ENCODE measurements around the gene BICD2. TPM values are rescaled to one million over a fixed set of nuclear protein-coding genes. Genes with fewer than 3 reads are reported as not detected.

Gene BICD2
- total and polyA plus RNA-seq, 2 of the 13 experiments (the other 11 are each of a cell fraction or from before 2014, with no cell fraction given), result 5.1 to 17.4 TPM

DNA sequence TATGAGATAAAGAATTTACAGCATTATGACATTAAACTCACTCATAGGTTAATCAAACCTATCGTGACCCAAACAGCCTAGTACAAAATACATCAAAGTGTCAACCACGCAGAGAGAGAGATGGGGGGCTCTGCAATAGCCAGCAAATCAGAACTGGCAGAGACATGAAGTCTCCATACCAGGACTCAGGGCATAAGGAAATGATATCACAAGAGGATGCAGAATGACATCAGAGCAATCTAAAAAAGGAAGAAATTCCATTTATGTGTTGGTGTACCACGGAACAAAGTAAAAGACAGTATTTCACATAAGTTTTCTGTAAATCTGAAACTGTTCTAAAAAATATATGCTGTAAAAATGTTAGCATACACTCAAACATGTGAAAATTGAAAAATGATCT is 24.6 kb downstream of the BICD2 start (continued):
- TF ChIP-seq HOXA3 (CRISPR knock-in tag; IDR thresholded peaks at IDR 0.05), result no peak
- no peak for TF ChIP-seq MIER2 (CRISPR knock-in tag; IDR thresholded peaks at IDR 0.05)

DNA sequence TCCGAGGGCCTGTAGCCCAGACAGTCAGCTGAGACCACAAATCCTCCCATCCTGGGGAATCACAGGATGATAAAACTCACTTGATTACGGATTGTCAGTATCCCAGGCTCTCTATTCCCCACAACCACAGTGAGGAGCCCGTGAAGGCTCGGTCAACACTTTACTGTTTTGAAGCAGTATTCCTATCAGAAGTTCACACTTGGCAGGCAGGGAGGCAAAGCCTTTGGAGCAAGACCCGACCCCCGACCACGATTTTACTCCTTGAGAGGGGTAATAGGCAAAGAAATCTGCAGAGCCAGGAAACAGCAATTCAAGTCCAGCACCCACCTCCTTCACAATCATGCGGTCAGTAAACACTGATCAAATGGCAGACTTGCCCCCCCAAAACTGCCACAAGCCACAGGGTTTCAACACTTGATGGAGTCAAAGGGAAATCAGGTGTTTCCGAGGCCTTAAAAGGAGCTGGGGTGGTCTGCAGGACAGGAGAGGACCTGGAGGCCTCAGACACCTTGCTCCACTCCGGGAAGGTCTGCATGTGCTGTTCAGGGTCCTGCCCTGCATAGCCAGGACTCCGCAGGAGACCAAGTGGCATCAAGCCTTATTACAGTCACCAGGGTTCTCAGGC is 25.2 kb downstream of the BICD2 start:
- Histone ChIP-seq H2AFZ (ENCODE audit: low read length) (no peak overlapping the region), H3K4me1 (ENCODE audit: insufficient read depth, low read length) (0 out of 2 replicates have a peak, but pooled peaks cover 11% of the 10 kb centered on the region), H3K9me3 (ENCODE audit: low read length) (no peaks in the 10 kb centered on the region), H3K4me3 (replicated peaks in 1 of 3; ENCODE audit: insufficient read depth in 1 of 3, low read depth in 2 of 3, low read length in 3 of 3) (no peak overlapping the region), H3K27ac (ENCODE audit: extremely low read length, insufficient read depth, low read length) (no peak overlapping the region), H3K4me2 (ENCODE audit: low read depth, low read length) (no peak overlapping the region), H3K9ac (ENCODE audit: insufficient read depth, low read depth, low read length) (no peak overlapping the region), H3K36me3 (replicated peaks in 1 of 2; ENCODE audit: control insufficient read depth in 1 of 2, insufficient read depth in 2 of 2, low read length in 2 of 2) (no peaks in the 10 kb centered on the region), H3K79me2 (ENCODE audit: insufficient read depth, low read length) (peaks cover 60% of the 10 kb centered on the region), H4K20me1 (ENCODE audit: insufficient read depth, low read length) (peaks cover 7% of the 10 kb centered on the region; the same call in 1 of the 2 replicates), H3K27me3 (ENCODE audit: control insufficient read depth in 1 of 2, insufficient read depth in 2 of 2, low read length in 2 of 2) (no peaks in the 10 kb centered on the region)
- intact Hi-C loops (cut with micrococcal nuclease; ENCODE audit: unreplicated experiment), result no loop called here
- CTCF ChIA-PET (ENCODE audit: low intra/inter-chr PET ratio, low total read pairs), result no interaction called here
- TF ChIP-seq ZNF572 (CRISPR knock-in tag; IDR thresholded peaks at IDR 0.05), result no peak
- TF ChIP-seq GABPB1 (CRISPR knock-in tag; IDR thresholded peaks at IDR 0.05), result no peak
- TF ChIP-seq ZEB1 (IDR thresholded peaks at IDR 0.05; ENCODE audit: insufficient replicate concordance, low read depth), result no peak
- no peak for TF ChIP-seq JARID2 (CRISPR knock-in tag; IDR thresholded peaks at IDR 0.05; ENCODE audit: insufficient replicate concordance)
- TF ChIP-seq, protein P1, sequence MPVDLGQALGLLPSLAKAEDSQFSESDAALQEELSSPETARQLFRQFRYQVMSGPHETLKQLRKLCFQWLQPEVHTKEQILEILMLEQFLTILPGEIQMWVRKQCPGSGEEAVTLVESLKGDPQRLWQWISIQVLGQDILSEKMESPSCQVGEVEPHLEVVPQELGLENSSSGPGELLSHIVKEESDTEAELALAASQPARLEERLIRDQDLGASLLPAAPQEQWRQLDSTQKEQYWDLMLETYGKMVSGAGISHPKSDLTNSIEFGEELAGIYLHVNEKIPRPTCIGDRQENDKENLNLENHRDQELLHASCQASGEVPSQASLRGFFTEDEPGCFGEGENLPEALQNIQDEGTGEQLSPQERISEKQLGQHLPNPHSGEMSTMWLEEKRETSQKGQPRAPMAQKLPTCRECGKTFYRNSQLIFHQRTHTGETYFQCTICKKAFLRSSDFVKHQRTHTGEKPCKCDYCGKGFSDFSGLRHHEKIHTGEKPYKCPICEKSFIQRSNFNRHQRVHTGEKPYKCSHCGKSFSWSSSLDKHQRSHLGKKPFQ (CRISPR knock-in tag; IDR thresholded peaks at IDR 0.05; ENCODE audit: insufficient replicate concordance), result no peak
- no peak for TF ChIP-seq THYN1 (CRISPR knock-in tag; IDR thresholded peaks at IDR 0.05; ENCODE audit: borderline replicate concordance, low read depth)
- TF ChIP-seq, protein P2, sequence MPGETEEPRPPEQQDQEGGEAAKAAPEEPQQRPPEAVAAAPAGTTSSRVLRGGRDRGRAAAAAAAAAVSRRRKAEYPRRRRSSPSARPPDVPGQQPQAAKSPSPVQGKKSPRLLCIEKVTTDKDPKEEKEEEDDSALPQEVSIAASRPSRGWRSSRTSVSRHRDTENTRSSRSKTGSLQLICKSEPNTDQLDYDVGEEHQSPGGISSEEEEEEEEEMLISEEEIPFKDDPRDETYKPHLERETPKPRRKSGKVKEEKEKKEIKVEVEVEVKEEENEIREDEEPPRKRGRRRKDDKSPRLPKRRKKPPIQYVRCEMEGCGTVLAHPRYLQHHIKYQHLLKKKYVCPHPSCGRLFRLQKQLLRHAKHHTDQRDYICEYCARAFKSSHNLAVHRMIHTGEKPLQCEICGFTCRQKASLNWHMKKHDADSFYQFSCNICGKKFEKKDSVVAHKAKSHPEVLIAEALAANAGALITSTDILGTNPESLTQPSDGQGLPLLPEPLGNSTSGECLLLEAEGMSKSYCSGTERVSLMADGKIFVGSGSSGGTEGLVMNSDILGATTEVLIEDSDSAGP (CRISPR knock-in tag; IDR thresholded peaks at IDR 0.05; ENCODE audit: borderline replicate concordance), result no peak
- TF ChIP-seq, protein P3, sequence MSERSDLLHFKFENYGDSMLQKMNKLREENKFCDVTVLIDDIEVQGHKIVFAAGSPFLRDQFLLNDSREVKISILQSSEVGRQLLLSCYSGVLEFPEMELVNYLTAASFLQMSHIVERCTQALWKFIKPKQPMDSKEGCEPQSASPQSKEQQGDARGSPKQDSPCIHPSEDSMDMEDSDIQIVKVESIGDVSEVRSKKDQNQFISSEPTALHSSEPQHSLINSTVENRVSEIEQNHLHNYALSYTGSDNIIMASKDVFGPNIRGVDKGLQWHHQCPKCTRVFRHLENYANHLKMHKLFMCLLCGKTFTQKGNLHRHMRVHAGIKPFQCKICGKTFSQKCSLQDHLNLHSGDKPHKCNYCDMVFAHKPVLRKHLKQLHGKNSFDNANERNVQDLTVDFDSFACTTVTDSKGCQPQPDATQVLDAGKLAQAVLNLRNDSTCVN (CRISPR knock-in tag; IDR thresholded peaks at IDR 0.05; ENCODE audit: borderline replicate concordance), result no peak
- TF ChIP-seq, protein P4, sequence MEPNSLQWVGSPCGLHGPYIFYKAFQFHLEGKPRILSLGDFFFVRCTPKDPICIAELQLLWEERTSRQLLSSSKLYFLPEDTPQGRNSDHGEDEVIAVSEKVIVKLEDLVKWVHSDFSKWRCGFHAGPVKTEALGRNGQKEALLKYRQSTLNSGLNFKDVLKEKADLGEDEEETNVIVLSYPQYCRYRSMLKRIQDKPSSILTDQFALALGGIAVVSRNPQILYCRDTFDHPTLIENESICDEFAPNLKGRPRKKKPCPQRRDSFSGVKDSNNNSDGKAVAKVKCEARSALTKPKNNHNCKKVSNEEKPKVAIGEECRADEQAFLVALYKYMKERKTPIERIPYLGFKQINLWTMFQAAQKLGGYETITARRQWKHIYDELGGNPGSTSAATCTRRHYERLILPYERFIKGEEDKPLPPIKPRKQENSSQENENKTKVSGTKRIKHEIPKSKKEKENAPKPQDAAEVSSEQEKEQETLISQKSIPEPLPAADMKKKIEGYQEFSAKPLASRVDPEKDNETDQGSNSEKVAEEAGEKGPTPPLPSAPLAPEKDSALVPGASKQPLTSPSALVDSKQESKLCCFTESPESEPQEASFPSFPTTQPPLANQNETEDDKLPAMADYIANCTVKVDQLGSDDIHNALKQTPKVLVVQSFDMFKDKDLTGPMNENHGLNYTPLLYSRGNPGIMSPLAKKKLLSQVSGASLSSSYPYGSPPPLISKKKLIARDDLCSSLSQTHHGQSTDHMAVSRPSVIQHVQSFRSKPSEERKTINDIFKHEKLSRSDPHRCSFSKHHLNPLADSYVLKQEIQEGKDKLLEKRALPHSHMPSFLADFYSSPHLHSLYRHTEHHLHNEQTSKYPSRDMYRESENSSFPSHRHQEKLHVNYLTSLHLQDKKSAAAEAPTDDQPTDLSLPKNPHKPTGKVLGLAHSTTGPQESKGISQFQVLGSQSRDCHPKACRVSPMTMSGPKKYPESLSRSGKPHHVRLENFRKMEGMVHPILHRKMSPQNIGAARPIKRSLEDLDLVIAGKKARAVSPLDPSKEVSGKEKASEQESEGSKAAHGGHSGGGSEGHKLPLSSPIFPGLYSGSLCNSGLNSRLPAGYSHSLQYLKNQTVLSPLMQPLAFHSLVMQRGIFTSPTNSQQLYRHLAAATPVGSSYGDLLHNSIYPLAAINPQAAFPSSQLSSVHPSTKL (CRISPR knock-in tag; IDR thresholded peaks at IDR 0.05), result no peak
- 93% methylated on average over 11 of the region's 11 CpGs for WGBS (ENCODE audit: low lambda C conversion rate)
- in situ Hi-C loops (cut with HindIII; ENCODE audit: extremely low pct_ligation_motif_present, low pct_unique_long_range_greater_than_20kb), result no loop called here
- FAIRE-seq, result no peak
- POLR2A ChIA-PET, result no interaction called here
- BruUV-seq (replicated peaks), result no TSS peak
- no peak for DNase-seq (ENCODE audit: low spot score)
- ATAC-seq, result no peak

Measured in HepG2 (cell line).